Thyroid gland (tissue), 4 donors: ENCODE results near the gene GATA6.

ENCODE experiments used
- POLR2A ChIP-seq, 2 donors: fragments of 450-650 bp; IDR thresholded peaks; one replicate each; pipeline ENCODE4 v1.6.1; 2017; ENCODE audit warnings: antibody characterized with exemption in 2 of 2, mild to moderate bottlenecking in 2 of 2, moderate library complexity in 1 of 2
- TF ChIP-seq, protein P1 (sequence below), 6 experiments: fragments of 200-600 bp in 3 of 6; fragments of 450-650 bp in 3 of 6; sonication (generic) in 3 of 6; IDR thresholded peaks; one replicate each; pipeline ENCODE4 v1.5.1; 2016 to 2019; ENCODE audit warnings: antibody characterized with exemption in 6 of 6, mild to moderate bottlenecking in 2 of 6, inconsistent platforms in 1 of 6, moderate library complexity in 1 of 6

DNA sequence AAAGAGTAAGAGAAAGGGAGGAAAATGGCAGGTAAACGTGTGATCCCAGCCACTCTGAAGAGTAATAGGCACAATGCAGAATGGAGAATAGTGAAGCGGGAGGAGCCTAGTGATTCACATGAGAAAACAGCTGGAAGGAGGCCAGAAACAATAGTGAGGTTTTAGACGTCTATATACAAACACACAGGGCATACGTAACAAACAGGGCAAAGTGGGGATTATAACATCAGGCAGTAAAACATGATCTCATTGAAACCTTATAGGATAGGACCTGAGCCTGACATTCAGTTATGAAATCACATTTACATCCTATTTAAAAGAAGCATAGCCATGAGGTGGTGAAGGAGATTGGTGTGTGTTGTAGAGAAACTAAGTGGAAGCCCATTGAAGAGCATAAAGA is 33.0 kb upstream of the GATA6 start:
- no peak for TF ChIP-seq POLR2A (IDR thresholded peaks at IDR 0.05)
- TF ChIP-seq, protein P1, sequence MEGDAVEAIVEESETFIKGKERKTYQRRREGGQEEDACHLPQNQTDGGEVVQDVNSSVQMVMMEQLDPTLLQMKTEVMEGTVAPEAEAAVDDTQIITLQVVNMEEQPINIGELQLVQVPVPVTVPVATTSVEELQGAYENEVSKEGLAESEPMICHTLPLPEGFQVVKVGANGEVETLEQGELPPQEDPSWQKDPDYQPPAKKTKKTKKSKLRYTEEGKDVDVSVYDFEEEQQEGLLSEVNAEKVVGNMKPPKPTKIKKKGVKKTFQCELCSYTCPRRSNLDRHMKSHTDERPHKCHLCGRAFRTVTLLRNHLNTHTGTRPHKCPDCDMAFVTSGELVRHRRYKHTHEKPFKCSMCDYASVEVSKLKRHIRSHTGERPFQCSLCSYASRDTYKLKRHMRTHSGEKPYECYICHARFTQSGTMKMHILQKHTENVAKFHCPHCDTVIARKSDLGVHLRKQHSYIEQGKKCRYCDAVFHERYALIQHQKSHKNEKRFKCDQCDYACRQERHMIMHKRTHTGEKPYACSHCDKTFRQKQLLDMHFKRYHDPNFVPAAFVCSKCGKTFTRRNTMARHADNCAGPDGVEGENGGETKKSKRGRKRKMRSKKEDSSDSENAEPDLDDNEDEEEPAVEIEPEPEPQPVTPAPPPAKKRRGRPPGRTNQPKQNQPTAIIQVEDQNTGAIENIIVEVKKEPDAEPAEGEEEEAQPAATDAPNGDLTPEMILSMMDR (IDR thresholded peaks at IDR 0.05), result no peak
